ENCODE data around the gene IGF1R. TPM values are rescaled to one million over a fixed set of nuclear protein-coding genes. Genes with fewer than 3 reads are reported as not detected.

The IGF1R gene
- total RNA-seq, 1 experiment from 2014 or later, result 16.3 TPM

DNA sequence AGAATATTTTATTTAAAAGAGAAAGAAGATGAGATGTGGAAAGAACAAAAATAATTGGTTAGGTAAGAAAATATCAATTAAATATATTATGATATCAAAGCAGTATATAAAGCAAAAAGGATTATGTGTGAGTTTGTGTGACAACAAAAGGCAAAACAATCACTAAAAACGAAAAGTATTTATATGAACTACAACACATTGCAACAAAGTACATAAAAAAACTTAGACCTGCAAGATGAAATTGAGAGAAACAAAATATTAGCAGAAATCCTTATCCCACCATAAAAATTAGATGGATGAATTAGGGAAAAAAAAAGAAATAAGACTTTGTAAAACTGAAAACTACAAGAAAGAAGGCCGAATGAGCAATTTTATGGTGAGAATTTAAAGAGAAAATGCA lies 27.3 kb upstream of the IGF1R start (continued):
- no peak for TF ChIP-seq RAD21 (IDR thresholded peaks at IDR 0.05; ENCODE audit: low read depth)

DNA sequence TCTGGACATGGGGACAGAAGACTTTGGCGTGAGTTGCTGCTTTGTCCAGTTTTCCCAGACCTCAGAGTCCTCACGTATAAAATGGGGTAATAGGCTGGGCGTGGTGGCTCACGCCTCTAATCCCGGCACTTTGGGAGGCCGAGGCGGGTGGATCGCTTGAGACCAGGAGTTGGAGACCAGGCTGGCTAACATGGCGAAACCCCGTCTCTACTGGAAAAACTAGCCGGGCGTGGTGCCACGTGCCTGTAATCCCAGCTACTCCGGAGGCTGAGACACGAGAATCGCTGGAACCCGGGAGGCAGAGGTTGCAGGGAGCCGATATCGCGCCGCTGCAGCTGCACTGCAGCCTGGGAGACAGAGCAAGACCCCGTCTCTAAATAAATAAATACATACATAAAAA lies 22.7 kb upstream of the IGF1R start:
- no peak for TF ChIP-seq FOSL1 (IDR thresholded peaks at IDR 0.05; ENCODE audit: low read depth)
- TF ChIP-seq EZH2 (IDR thresholded peaks at IDR 0.05), result no peak
- TF ChIP-seq, protein P1, sequence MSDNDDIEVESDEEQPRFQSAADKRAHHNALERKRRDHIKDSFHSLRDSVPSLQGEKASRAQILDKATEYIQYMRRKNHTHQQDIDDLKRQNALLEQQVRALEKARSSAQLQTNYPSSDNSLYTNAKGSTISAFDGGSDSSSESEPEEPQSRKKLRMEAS (IDR thresholded peaks at IDR 0.05), result no peak
- TF ChIP-seq YY1 (IDR thresholded peaks at IDR 0.05; ENCODE audit: extremely low read depth, insufficient replicate concordance, low read depth, low read length), result no peak
- no peak for TF ChIP-seq SIN3A (IDR thresholded peaks at IDR 0.05; ENCODE audit: low read depth)
- TF ChIP-seq POLR2A (IDR thresholded peaks at IDR 0.05; ENCODE audit: borderline replicate concordance, extremely low read depth, insufficient read depth, insufficient read length), result no peak
- TF ChIP-seq SRF (IDR thresholded peaks at IDR 0.05; ENCODE audit: low read depth), result no peak
- TF ChIP-seq EZH2phosphoT487 (IDR thresholded peaks at IDR 0.05; ENCODE audit: borderline replicate concordance), result no peak
- no peak for TF ChIP-seq JUND (IDR thresholded peaks at IDR 0.05)
- no peak for TF ChIP-seq CBX3 (IDR thresholded peaks at IDR 0.05; ENCODE audit: low read depth)
- TF ChIP-seq EGR1 (IDR thresholded peaks at IDR 0.05; ENCODE audit: low read depth), result no peak
- TF ChIP-seq, protein P2, sequence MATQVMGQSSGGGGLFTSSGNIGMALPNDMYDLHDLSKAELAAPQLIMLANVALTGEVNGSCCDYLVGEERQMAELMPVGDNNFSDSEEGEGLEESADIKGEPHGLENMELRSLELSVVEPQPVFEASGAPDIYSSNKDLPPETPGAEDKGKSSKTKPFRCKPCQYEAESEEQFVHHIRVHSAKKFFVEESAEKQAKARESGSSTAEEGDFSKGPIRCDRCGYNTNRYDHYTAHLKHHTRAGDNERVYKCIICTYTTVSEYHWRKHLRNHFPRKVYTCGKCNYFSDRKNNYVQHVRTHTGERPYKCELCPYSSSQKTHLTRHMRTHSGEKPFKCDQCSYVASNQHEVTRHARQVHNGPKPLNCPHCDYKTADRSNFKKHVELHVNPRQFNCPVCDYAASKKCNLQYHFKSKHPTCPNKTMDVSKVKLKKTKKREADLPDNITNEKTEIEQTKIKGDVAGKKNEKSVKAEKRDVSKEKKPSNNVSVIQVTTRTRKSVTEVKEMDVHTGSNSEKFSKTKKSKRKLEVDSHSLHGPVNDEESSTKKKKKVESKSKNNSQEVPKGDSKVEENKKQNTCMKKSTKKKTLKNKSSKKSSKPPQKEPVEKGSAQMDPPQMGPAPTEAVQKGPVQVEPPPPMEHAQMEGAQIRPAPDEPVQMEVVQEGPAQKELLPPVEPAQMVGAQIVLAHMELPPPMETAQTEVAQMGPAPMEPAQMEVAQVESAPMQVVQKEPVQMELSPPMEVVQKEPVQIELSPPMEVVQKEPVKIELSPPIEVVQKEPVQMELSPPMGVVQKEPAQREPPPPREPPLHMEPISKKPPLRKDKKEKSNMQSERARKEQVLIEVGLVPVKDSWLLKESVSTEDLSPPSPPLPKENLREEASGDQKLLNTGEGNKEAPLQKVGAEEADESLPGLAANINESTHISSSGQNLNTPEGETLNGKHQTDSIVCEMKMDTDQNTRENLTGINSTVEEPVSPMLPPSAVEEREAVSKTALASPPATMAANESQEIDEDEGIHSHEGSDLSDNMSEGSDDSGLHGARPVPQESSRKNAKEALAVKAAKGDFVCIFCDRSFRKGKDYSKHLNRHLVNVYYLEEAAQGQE (IDR thresholded peaks at IDR 0.05; ENCODE audit: low read depth), result no peak
- TF ChIP-seq RAD21 (IDR thresholded peaks at IDR 0.05; ENCODE audit: low read depth), result no peak
- TF ChIP-seq POLR2AphosphoS5 (IDR thresholded peaks at IDR 0.05; ENCODE audit: low read depth, low read length), result no peak
- TF ChIP-seq, protein P3, sequence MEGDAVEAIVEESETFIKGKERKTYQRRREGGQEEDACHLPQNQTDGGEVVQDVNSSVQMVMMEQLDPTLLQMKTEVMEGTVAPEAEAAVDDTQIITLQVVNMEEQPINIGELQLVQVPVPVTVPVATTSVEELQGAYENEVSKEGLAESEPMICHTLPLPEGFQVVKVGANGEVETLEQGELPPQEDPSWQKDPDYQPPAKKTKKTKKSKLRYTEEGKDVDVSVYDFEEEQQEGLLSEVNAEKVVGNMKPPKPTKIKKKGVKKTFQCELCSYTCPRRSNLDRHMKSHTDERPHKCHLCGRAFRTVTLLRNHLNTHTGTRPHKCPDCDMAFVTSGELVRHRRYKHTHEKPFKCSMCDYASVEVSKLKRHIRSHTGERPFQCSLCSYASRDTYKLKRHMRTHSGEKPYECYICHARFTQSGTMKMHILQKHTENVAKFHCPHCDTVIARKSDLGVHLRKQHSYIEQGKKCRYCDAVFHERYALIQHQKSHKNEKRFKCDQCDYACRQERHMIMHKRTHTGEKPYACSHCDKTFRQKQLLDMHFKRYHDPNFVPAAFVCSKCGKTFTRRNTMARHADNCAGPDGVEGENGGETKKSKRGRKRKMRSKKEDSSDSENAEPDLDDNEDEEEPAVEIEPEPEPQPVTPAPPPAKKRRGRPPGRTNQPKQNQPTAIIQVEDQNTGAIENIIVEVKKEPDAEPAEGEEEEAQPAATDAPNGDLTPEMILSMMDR (IDR thresholded peaks at IDR 0.05 in 2 of 3, conservative IDR thresholded peaks at IDR 0.05 in 1 of 3; ENCODE audit: borderline replicate concordance in 1 of 3, insufficient read depth in 1 of 3, low read depth in 2 of 3, low read length in 2 of 3), result no peak
- no peak for TF ChIP-seq ELF1 (IDR thresholded peaks at IDR 0.05; ENCODE audit: borderline replicate concordance, low read depth)
- TF ChIP-seq, protein P4, sequence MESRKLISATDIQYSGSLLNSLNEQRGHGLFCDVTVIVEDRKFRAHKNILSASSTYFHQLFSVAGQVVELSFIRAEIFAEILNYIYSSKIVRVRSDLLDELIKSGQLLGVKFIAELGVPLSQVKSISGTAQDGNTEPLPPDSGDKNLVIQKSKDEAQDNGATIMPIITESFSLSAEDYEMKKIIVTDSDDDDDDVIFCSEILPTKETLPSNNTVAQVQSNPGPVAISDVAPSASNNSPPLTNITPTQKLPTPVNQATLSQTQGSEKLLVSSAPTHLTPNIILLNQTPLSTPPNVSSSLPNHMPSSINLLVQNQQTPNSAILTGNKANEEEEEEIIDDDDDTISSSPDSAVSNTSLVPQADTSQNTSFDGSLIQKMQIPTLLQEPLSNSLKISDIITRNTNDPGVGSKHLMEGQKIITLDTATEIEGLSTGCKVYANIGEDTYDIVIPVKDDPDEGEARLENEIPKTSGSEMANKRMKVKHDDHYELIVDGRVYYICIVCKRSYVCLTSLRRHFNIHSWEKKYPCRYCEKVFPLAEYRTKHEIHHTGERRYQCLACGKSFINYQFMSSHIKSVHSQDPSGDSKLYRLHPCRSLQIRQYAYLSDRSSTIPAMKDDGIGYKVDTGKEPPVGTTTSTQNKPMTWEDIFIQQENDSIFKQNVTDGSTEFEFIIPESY (IDR thresholded peaks at IDR 0.05; ENCODE audit: extremely low read depth, insufficient replicate concordance, low read length), result no peak
- TF ChIP-seq TCF7L2 (IDR thresholded peaks at IDR 0.05; ENCODE audit: borderline replicate concordance, extremely low read depth, insufficient read depth, insufficient read length), result no peak
- Histone ChIP-seq H3K27me3 (ENCODE audit: insufficient read depth, low read length) (peaks cover 74% of the 10 kb centered on the region), H2AFZ (ENCODE audit: low read depth, low read length, poor library complexity, severe bottlenecking) (no peak overlapping the region), H4K20me1 (ENCODE audit: insufficient read depth) (peaks cover 1% of the 10 kb centered on the region; the same call in 1 of the 2 replicates), H3K27ac (ENCODE audit: low read depth, low read length) (no peak overlapping the region), H3K9me2 (ENCODE audit: insufficient read depth) (no peaks in the 10 kb centered on the region), H3K79me2 (ENCODE audit: insufficient read depth, low read length) (no peaks in the 10 kb centered on the region), H3K4me3 (replicated peaks in 1 of 2; ENCODE audit: low read depth in 1 of 2, low read length in 2 of 2) (no peak overlapping the region), H3K36me3 (ENCODE audit: control insufficient read depth in 1 of 2, insufficient read depth in 2 of 2, low read length in 2 of 2) (no peaks in the 10 kb centered on the region), H3K4me2 (ENCODE audit: low read length) (no peak overlapping the region), H3K9me3 (ENCODE audit: control insufficient read depth in 1 of 2, insufficient read depth in 1 of 2, low read depth in 1 of 2, low read length in 2 of 2) (no peaks in the 10 kb centered on the region), H3K4me1 (ENCODE audit: control insufficient read depth in 1 of 2, insufficient read depth in 2 of 2, low read length in 2 of 2) (no peaks in the 10 kb centered on the region), H3K9ac (ENCODE audit: low read length) (no peak overlapping the region)
- ChIA-PET RAD21 (ENCODE audit: low non-redundant PET in 1 of 2, low total read pairs in 2 of 2, uncharacterized antibody in 2 of 2, unreplicated experiment in 2 of 2) (no interaction called here), CTCF (no interaction called here), POLR2A (interaction anchor here (0.6 kb wide), 1 partner anchor 1108 kb away, joined by 3 read pairs; the partner anchor contains the start of gene LYSMD4)
- intact Hi-C loops (cut with micrococcal nuclease), result no loop called here
- no peak for DNase-seq (ENCODE audit: low read depth, low spot score)
- no TSS peak for BruUV-seq (replicated peaks)
- ATAC-seq, result no peak
